HepG2 (cell line): Measurements from ENCODE around the gene TCF25. TPM values are rescaled to one million over a fixed set of nuclear protein-coding genes. Genes with fewer than 3 reads are reported as not detected.

Source experiments
- ATF6 ChIP-seq: sonication (generic); formaldehyde crosslinking; conservative IDR thresholded peaks from 2 replicates; pipeline ENCODE4 v1.4.0; 2020; ENCODE audit warnings: missing genetic modification reagents
- GABPB1 ChIP-seq: IDR thresholded peaks from 2 replicates; pipeline ENCODE4 v1.6.1; 2016; ENCODE audit warnings: mild to moderate bottlenecking, missing genetic modification reagents, moderate library complexity, missing compliant biosample characterization
- HDAC1 ChIP-seq: sonication (generic); formaldehyde crosslinking; IDR thresholded peaks from 2 replicates; pipeline ENCODE4 v1.5.1; 2020; ENCODE audit warnings: mild to moderate bottlenecking, missing genetic modification reagents
- MAF1 ChIP-seq: sonication (generic); formaldehyde crosslinking; IDR thresholded peaks from 2 replicates; pipeline ENCODE4 v1.5.0; 2020; ENCODE audit warnings: missing genetic modification reagents, borderline replicate concordance
- NRL ChIP-seq: sonication (generic); formaldehyde crosslinking; IDR thresholded peaks from 2 replicates; pipeline ENCODE4 v1.5.0; 2020; ENCODE audit warnings: missing genetic modification reagents, mild to moderate bottlenecking, moderate library complexity, borderline replicate concordance
- SIX4 ChIP-seq: sonication (generic); formaldehyde crosslinking; IDR thresholded peaks from 2 replicates; pipeline ENCODE4 v1.4.0; 2020; ENCODE audit warnings: missing genetic modification reagents
- TEAD3 ChIP-seq: optimal IDR thresholded peaks from 2 replicates; pipeline ENCODE3; 2016; ENCODE audit warnings: borderline replicate concordance
- TFDP2 ChIP-seq: sonication (generic); formaldehyde crosslinking; IDR thresholded peaks from 2 replicates; pipeline ENCODE4 v1.4.0; 2020; ENCODE audit warnings: missing genetic modification reagents
- THYN1 ChIP-seq: sonication (generic); formaldehyde crosslinking; IDR thresholded peaks from 2 replicates; pipeline ENCODE4 v1.8.1; 2023; ENCODE audit warnings: low read depth, mild to moderate bottlenecking, moderate library complexity, missing genetic modification reagents, borderline replicate concordance
- ZBTB34 ChIP-seq: sonication (generic); formaldehyde crosslinking; IDR thresholded peaks from 2 replicates; pipeline ENCODE4 v1.8.0; 2022; ENCODE audit warnings: mild to moderate bottlenecking, missing genetic modification reagents
- ZBTB38 ChIP-seq: sonication (generic); formaldehyde crosslinking; IDR thresholded peaks from 2 replicates; pipeline ENCODE4 v1.5.1; 2020; ENCODE audit warnings: mild to moderate bottlenecking, missing genetic modification reagents
- ZC3H4 ChIP-seq: sonication (generic); formaldehyde crosslinking; IDR thresholded peaks from 2 replicates; pipeline ENCODE4 v1.4.0; 2020; ENCODE audit warnings: missing genetic modification reagents, borderline replicate concordance
- ZNF556 ChIP-seq: sonication (generic); formaldehyde crosslinking; IDR thresholded peaks from 2 replicates; pipeline ENCODE4 v1.4.0; 2020; ENCODE audit warnings: mild to moderate bottlenecking, missing genetic modification reagents, borderline replicate concordance
- ZNF703 ChIP-seq: sonication (generic); formaldehyde crosslinking; IDR thresholded peaks from 2 replicates; pipeline ENCODE4 v1.5.1; 2020; ENCODE audit warnings: missing genetic modification reagents, mild to moderate bottlenecking, moderate library complexity, borderline replicate concordance
- ZNF780A ChIP-seq: sonication (generic); formaldehyde crosslinking; IDR thresholded peaks from 2 replicates; pipeline ENCODE4 v1.8.0; 2022; ENCODE audit warnings: mild to moderate bottlenecking, missing genetic modification reagents, moderate library complexity
- ZNF878 ChIP-seq: sonication (generic); formaldehyde crosslinking; IDR thresholded peaks from 2 replicates; pipeline ENCODE4 v1.8.1; 2023; ENCODE audit warnings: mild to moderate bottlenecking, missing genetic modification reagents, moderate library complexity
- polyA plus RNA-seq, 8 experiments: library from polyadenylated mRNA; depleted of rRNA in 3 of 8; stranded (reverse) in 7 of 8; unstranded in 1 of 8; fragments of >200 nt; fragmentation: Illumina TruSeq in 4 of 8; extraction: Trizol in 4 of 8; gene quantifications; 2 replicates each; pipeline versions ENCODE4 v1.2.1 to v1.2.3, GENCODE V29; 2011 to 2016; ENCODE audit warnings: low read depth in 4 of 8, missing spikeins in 1 of 8, mixed read lengths in 1 of 8; ENCODE audit not compliant: insufficient read depth in 1 of 8
- total RNA-seq, 5 experiments: library from RNA; depleted of rRNA; stranded (reverse); fragments of >200 nt; fragmentation: Illumina TruSeq; extraction: Trizol; gene quantifications; 2 replicates each; pipeline ENCODE4 v1.2.3, GENCODE V29; 2016; ENCODE audit warnings: low read depth in 1 of 5
- TF ChIP-seq, protein P1 (sequence below): sonication (generic); formaldehyde crosslinking; IDR thresholded peaks from 2 replicates; pipeline ENCODE4 v1.8.0; 2022; ENCODE audit warnings: missing genetic modification reagents, mild to moderate bottlenecking, moderate library complexity, borderline replicate concordance
- TF ChIP-seq, protein P2 (sequence below): sonication (generic); formaldehyde crosslinking; IDR thresholded peaks from 2 replicates; pipeline ENCODE4; 2020; ENCODE audit warnings: missing genetic modification reagents, mild to moderate bottlenecking, borderline replicate concordance

Gene TCF25
- total and polyA plus RNA-seq, 2 of the 13 experiments (the other 11 are each of a cell fraction or from before 2014, with no cell fraction given): 138 to 206 TPM

DNA sequence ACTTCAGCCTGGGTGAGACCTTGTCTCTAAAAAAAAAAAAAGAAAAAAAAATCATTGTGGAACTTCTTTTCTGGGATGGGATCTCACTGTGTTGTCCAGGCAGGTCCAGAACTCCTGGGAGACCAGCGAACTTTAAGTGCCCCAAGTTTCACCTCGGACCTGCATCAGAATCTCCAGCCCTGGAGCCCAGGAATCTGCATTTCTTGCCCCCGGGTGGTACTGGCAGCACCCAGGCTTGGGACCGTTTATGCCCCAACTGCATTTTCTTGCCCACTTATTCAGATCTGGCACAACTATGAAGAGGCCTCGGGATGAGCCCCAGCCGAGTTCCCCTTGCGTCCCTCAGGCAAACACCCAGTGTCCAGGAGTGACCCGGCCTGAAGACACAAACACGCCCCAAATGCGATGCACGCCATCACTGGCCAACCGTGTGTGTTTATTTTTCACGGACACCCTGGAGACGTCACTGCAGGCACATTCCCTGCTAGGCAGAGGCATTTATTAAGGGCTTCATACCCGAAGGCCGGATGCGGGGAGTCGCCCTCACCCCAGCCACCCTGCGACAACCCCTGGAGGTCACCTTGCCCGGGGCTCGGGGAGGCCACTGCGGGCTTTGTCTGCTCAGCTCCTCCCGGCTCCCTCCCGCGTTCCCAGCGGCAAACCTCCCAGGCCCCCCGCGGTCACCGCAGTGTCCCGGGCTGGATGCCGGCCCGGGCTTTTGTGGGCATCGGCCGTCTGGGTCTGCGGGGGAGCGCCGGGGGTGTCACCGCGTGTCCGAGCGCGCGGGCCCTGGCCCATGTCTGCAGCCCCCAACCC, 45.8 kb upstream of the TCF25 start (continued):
- TF ChIP-seq MAF1 (CRISPR knock-in tag) (no peak), THYN1 (no peak), GABPB1 (CRISPR knock-in tag) (peak; percentile 61; the same call in 1 of the 2 replicates), ZNF703 (peak; percentile 36; the same call in 1 of the 2 replicates), ZNF780A (no peak), HDAC1 (CRISPR knock-in tag) (peak; percentile 75), ATF6 (CRISPR knock-in tag) (no peak), ZBTB38 (CRISPR knock-in tag) (peak; percentile 68), SIX4 (no peak), ZNF556 (CRISPR knock-in tag) (no peak), TFDP2 (CRISPR knock-in tag) (0 out of 2 replicates have a peak, but pooled peaks have one; percentile 20), ZNF878 (CRISPR knock-in tag) (peak; percentile 25; the same call in 1 of the 2 replicates), TEAD3 (CRISPR knock-in tag) (peak; percentile 73), NRL (CRISPR knock-in tag) (peak; percentile 61; the same call in 1 of the 2 replicates), ZC3H4 (CRISPR knock-in tag) (no peak), ZBTB34 (CRISPR knock-in tag) (no peak)
- TF ChIP-seq, protein P1, sequence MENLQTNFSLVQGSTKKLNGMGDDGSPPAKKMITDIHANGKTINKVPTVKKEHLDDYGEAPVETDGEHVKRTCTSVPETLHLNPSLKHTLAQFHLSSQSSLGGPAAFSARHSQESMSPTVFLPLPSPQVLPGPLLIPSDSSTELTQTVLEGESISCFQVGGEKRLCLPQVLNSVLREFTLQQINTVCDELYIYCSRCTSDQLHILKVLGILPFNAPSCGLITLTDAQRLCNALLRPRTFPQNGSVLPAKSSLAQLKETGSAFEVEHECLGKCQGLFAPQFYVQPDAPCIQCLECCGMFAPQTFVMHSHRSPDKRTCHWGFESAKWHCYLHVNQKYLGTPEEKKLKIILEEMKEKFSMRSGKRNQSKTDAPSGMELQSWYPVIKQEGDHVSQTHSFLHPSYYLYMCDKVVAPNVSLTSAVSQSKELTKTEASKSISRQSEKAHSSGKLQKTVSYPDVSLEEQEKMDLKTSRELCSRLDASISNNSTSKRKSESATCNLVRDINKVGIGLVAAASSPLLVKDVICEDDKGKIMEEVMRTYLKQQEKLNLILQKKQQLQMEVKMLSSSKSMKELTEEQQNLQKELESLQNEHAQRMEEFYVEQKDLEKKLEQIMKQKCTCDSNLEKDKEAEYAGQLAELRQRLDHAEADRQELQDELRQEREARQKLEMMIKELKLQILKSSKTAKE: peak; percentile 22; the same call in 1 of the 2 replicates
- TF ChIP-seq, protein P2, sequence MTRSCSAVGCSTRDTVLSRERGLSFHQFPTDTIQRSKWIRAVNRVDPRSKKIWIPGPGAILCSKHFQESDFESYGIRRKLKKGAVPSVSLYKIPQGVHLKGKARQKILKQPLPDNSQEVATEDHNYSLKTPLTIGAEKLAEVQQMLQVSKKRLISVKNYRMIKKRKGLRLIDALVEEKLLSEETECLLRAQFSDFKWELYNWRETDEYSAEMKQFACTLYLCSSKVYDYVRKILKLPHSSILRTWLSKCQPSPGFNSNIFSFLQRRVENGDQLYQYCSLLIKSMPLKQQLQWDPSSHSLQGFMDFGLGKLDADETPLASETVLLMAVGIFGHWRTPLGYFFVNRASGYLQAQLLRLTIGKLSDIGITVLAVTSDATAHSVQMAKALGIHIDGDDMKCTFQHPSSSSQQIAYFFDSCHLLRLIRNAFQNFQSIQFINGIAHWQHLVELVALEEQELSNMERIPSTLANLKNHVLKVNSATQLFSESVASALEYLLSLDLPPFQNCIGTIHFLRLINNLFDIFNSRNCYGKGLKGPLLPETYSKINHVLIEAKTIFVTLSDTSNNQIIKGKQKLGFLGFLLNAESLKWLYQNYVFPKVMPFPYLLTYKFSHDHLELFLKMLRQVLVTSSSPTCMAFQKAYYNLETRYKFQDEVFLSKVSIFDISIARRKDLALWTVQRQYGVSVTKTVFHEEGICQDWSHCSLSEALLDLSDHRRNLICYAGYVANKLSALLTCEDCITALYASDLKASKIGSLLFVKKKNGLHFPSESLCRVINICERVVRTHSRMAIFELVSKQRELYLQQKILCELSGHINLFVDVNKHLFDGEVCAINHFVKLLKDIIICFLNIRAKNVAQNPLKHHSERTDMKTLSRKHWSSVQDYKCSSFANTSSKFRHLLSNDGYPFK (CRISPR knock-in tag): 0 out of 2 replicates have a peak, but pooled peaks have one; percentile 15
